ENCODE results near the gene CHAD.
A peak's percentile ranks its signal among the peaks of the same experiment; 100 is the strongest.
"Not testable (repeated sequence)": the region's sequence is repeated elsewhere in the genome, so short reads cannot be mapped to it uniquely, and the experiment has no call there.

The CHAD gene

DNA sequence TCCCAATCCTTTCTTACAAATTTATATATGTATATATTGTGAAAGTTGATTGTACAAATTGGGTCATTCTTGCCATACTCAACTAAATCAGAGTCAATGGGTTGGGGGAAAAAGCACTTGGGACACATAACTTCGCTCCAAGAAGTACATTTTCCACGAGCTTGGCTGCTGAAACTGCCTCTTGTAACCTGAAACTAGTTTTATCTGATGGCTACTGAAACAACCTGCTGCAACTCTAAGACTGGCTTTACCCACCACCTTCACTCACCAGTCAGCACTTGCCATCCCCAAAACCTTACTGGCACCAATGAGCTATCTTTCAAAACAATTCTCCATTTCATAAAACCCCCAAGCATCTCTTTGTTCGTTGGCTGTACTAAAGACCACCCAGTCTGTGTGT lies 25.1 kb upstream of the CHAD start:
- DNase-seq (ENCODE audit: low read depth) = no peak

GRCh38 chr17:50492214-50492613 lies 23.5 kb upstream of the CHAD start:
- DNase-seq (ENCODE audit: low read depth) = no peak

DNA sequence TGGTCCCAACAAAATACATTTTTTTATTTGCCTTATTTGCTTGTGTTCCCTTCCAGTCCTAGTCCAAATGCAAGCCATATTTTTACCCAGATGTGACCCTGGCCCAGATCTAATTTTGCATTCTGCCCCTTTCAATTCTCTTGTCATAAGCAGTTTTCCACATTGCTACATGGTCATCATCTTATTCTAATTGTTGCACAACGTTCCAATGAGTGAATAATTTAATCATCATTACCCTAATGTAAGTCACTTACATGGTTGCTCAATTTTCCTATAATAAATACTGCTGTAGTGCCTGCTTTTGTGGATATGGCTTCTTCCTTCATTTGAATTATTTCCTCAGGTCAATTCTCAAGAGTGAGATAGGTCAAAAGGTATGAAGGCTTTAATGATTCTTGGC lies 22.8 kb upstream of the CHAD start:
- no peak for DNase-seq (ENCODE audit: low read depth)

GRCh38 chr17:50488880-50489279 lies 20.2 kb upstream of the CHAD start:
- DNase-seq (ENCODE audit: low read depth) = no peak

- no peak for DNase-seq (ENCODE audit: low read depth)
These were observed 18.8 kb upstream of the CHAD start for GRCh38 chr17:50487213-50488096.

DNA sequence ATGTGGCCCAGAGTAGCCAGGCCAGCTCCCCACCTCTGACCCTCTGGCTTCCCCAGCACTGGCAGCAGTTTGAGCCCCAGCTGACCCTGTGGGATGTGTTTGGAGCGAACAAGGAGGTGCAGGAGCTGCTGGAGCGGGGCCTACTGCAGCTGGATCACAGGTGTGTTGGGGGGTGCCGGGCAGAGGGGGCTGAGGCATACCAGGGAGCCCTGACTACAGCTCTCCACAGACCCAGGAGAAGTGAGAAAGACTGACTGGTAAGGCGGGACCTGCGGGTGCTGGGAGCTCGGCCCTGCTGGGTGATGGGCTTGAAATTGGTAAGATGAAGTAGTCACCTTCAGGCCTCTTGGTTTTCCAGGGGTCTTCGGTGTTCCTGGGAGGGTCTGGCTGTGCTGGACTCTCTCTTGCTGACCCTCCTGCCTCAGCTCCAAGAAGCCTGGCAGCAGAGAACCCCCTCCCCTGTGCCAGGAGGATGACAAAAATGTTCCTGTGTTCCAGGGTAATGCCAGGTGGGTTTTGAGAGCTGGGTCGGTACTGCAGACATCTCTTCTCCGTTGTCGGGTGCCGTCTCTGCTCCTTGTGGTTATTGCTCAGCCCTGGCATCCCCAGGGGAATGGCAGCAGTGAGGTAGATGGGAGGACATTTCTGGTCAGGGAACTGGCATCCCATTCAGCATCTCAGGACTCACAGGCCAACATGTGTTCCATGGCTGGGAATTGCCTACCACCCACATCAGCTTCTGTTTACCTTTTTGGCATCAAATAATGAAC lies 15.9 kb upstream of the CHAD start:
- DNase-seq (ENCODE audit: low read depth) = no peak

GRCh38 chr17:50483266-50483665 lies 14.6 kb upstream of the CHAD start:
- no peak for DNase-seq (ENCODE audit: low read depth)

- DNase-seq (ENCODE audit: low read depth) = peak; percentile 66
These were observed 13.8 kb upstream of the CHAD start for GRCh38 chr17:50482516-50482915.

DNA sequence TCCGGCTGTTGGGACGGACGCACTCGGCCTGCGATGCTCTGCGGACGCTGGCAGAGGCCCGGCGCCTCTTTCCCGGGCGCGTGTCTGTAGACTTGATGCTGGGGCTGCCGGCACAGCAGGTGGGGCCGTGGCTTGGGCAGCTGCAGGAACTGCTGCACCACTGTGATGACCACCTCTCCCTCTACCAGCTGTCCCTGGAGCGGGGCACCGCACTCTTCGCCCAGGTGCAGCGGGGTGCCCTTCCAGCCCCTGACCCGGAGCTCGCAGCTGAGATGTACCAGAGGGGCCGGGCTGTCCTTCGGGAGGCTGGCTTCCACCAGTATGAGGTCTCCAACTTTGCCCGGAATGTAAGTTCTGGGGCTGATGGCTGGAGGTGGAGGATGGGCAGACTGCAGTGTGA lies 13.4 kb upstream of the CHAD start:
- DNase-seq (ENCODE audit: low read depth) = no peak

DNA sequence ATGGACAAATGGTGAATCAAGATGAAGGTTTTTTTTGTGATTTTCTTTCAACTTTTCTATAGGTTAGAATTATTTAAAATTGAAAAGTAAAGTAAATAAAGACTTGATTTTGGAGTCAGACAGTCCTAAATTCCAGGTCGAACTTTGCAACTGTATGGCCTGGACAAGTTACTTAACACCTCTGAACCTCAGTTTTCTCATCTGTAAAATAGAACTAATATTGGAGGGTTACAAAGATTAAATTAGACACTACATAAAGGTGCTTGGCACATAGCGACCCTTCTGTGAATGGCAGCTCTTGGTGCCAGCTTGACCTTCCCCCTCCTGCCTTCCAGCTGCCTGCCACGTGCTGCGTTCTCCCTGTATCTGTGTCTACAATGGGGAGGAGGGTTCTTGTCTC lies 13.0 kb upstream of the CHAD start:
- DNase-seq (ENCODE audit: low read depth) = no peak

- DNase-seq (ENCODE audit: low read depth) = no peak
These were observed 12.3 kb upstream of the CHAD start for GRCh38 chr17:50480854-50481490.

- DNase-seq (ENCODE audit: low read depth) = no peak
These were observed 11.6 kb upstream of the CHAD start for GRCh38 chr17:50480142-50480764.

GRCh38 chr17:50479522-50480141 lies 11.0 kb upstream of the CHAD start:
- no peak for DNase-seq (ENCODE audit: low read depth)

- DNase-seq (ENCODE audit: low read depth) = peak; percentile 51
These were observed 10.0 kb upstream of the CHAD start, which contains the start of gene RSAD1 for GRCh38 chr17:50478391-50479381. RSAD1 (plus strand) TSS chr17:50478860; CDS start chr17:50478885, 25 bp downstream.

DNA sequence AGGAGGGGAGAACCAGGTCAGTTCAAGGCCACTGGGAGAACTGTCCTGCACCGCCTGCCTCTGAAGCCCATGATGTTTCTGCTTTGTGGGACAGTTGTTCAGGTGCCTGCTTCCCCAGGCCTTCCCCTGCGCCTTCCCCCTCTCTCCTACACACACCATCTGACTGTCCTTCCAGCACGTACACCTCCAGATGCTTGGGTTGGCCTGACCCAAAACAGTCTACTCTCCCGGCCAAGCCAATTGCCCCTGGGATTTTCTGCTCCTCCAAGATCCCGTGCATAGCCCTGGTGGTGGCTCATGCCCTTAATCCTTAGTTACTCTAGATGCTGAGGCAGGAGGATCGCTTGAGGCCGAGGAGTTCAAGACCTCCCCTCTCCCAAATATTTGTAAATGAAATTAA lies 9.3 kb upstream of the CHAD start:
- no peak for DNase-seq (ENCODE audit: low read depth)

GRCh38 chr17:50476545-50477315 lies 8.1 kb upstream of the CHAD start:
- no peak for DNase-seq (ENCODE audit: low read depth)

GRCh38 chr17:50475775-50476544 lies 7.3 kb upstream of the CHAD start:
- not testable (repeated sequence) for DNase-seq (ENCODE audit: low read depth)

DNA sequence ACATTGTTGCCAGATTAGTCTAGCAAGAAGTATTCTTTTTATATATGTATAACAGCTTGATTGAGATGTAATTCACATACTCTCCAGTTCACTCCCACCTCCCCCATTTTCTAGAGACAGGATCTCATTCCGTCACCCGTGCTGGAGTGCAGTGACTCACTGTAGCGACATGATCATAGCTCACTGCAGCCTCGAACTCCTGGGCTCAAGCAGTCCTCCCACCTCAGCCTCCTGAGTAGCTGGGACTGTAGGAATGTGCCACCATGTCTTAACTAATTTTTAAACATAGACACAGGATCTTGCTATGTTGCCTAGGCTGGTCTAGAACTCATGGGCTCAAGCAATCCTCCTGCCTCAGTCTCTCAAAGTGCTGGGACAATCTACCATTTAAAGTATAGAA lies 6.7 kb upstream of the CHAD start:
- no peak for DNase-seq (ENCODE audit: low read depth)

- DNase-seq (ENCODE audit: low read depth) = no peak
These were observed 5.8 kb upstream of the CHAD start for GRCh38 chr17:50474523-50474922.
